ENCODE results near the gene PGS1.

PGS1 gene

DNA sequence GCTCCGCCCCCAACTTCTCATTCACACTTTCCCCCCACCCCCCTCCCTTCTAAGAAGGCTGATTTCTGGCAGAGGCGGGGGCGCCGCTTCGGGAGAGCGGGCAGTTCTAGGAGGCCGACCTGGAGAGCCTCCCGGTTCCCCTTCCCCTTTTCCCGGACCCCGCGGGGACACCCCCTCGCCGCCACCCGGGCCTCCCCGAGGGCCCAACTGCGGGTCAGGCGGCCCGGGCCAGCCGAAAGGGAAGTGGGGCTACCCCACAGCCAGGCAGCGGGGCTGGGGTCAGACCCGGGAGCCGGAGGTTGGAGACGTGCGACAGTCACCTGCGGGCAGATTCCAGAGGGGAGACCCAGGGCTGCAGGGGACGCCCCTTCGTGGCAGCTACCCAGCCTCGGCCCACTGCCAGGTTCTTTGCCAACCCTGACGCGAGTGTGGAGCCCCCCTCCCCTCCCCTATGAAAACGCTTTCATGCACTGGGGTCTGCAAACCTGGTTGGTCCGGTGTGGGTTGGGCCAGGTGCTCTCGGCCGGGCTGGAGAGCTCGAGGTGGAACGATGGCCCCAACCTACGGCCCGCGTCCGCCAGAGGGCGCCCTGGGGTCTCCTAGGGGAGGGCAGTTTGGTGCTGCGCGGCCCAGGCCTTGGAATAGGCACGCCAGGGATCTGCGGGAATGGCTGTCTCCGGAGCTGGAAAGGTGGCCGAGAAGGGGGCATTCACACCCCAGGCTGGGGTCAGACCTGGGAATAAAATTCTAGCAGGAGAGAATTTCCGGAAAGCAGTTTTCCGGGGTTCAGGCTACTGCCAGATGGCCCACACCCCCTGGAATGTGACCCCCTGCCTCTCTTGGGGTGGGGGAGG is 17.9 kb upstream of the PGS1 start:
- Histone ChIP-seq H3K36me3 (replicated peaks) (peaks cover 13% of the 10 kb centered on the region), H3K4me3 (ENCODE audit: low read depth, low read length) (peak overlapping the region; percentile 50), H3K27me3 (replicated peaks) (no peaks in the 10 kb centered on the region), H3K27ac (peak overlapping the region; percentile 40)
- DNase-seq: peak; percentile 73
- peak; percentile 95 for TF ChIP-seq CTCF (IDR thresholded peaks at IDR 0.05; ENCODE audit: low read depth, low read length, missing control alignments)
- in situ Hi-C loops (cut with HindIII; ENCODE audit: low pct_ligation_motif_present, low sequenced_read_pairs): no loop called here

DNA sequence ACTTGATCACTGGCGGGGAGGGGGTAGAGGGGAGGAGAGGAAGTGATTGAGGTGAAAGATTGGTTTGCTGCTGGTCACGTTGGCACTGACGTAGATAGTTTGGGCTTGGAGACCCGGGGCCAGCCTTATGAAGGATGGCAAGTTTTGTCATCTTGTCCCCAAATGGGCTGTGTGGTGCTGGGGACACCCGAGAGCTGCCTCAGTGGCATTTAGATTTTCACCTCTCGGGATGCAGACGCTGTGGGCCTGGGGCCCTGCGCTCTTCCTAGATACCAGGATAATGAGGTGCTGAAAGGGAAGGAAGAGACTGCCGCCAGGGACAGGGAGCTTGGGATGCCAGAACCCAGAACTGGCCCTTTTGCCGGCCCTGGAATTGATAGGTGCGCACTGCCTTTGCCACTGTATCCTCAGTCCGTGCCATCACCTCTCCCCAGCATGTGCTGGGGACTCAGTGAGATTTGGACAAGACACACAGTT is 17.2 kb upstream of the PGS1 start:
- in situ Hi-C loops (cut with HindIII; ENCODE audit: low pct_ligation_motif_present, low sequenced_read_pairs): no loop called here
- Histone ChIP-seq H3K27me3 (replicated peaks) (no peaks in the 10 kb centered on the region), H3K36me3 (replicated peaks) (peaks cover 13% of the 10 kb centered on the region), H3K27ac (no peak overlapping the region), H3K4me3 (ENCODE audit: low read depth, low read length) (no peak overlapping the region)
- no peak for DNase-seq
- TF ChIP-seq CTCF (IDR thresholded peaks at IDR 0.05; ENCODE audit: low read depth, low read length, missing control alignments): no peak

DNA sequence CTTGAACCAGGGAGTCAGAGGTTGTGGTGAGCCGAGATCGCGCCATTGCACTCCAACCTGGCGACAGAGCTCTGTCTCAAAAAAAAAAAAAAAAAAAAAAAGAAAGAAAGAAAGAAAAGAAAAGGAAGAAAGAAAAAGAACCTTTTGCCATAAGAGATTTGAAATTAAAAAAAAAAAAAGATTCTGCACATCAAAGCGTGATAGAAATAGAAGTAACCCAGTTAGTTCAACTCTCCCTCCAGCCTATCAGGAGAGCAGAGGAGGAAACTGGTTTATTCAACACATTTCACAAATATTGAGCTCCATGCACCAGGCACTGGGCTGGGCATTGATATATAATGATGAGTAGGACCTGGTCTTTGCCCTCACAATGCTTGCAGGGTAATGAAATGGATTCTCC is 16.2 kb upstream of the PGS1 start:
- Histone ChIP-seq H3K27ac (no peak overlapping the region), H3K4me3 (ENCODE audit: low read depth, low read length) (no peak overlapping the region), H3K27me3 (replicated peaks) (no peaks in the 10 kb centered on the region), H3K36me3 (replicated peaks) (peaks cover 13% of the 10 kb centered on the region)
- in situ Hi-C loops (cut with HindIII; ENCODE audit: low pct_ligation_motif_present, low sequenced_read_pairs): no loop called here
- no peak for DNase-seq
- TF ChIP-seq CTCF (IDR thresholded peaks at IDR 0.05; ENCODE audit: low read depth, low read length, missing control alignments): no peak

GRCh38 chr17:78362671-78363070 is 15.8 kb upstream of the PGS1 start:
- Histone ChIP-seq H3K4me3 (ENCODE audit: low read depth, low read length) (no peak overlapping the region), H3K27me3 (replicated peaks) (no peaks in the 10 kb centered on the region), H3K27ac (no peak overlapping the region), H3K36me3 (replicated peaks) (peaks cover 10% of the 10 kb centered on the region)
- in situ Hi-C loops (cut with HindIII; ENCODE audit: low pct_ligation_motif_present, low sequenced_read_pairs): no loop called here
- no peak for DNase-seq
- TF ChIP-seq CTCF (IDR thresholded peaks at IDR 0.05; ENCODE audit: low read depth, low read length, missing control alignments): peak; percentile 51

GRCh38 chr17:78364436-78365281 is 13.8 kb upstream of the PGS1 start:
- Histone ChIP-seq H3K36me3 (replicated peaks) (no peaks in the 10 kb centered on the region), H3K27me3 (replicated peaks) (no peaks in the 10 kb centered on the region), H3K4me3 (ENCODE audit: low read depth, low read length) (no peak overlapping the region), H3K27ac (no peak overlapping the region)
- no peak for TF ChIP-seq CTCF (IDR thresholded peaks at IDR 0.05; ENCODE audit: low read depth, low read length, missing control alignments)
- in situ Hi-C loops (cut with HindIII; ENCODE audit: low pct_ligation_motif_present, low sequenced_read_pairs): no loop called here
- no peak for DNase-seq

Data from brain microvascular endothelial cell (primary cell).